ENCODE measurements around the gene BAIAP2.
A peak's percentile ranks its signal among the peaks of the same experiment; 100 is the strongest.

The BAIAP2 gene

GRCh38 chr17:81034779-81035520 lies at the start of gene BAIAP2:
BAIAP2 (plus strand) TSS chr17:81035151; CDS start chr17:81035255, 104 bp downstream.
- peak; percentile 96 for DNase-seq

GRCh38 chr17:80986046-80986445 lies 48.9 kb upstream of the BAIAP2 start:
- DNase-seq = no peak

- DNase-seq = no peak
These were observed 48.0 kb upstream of the BAIAP2 start for GRCh38 chr17:80986816-80987475.

GRCh38 chr17:80987941-80988461 lies 47.0 kb upstream of the BAIAP2 start:
- no peak for DNase-seq

- no peak for DNase-seq
These were observed 45.4 kb upstream of the BAIAP2 start for GRCh38 chr17:80989586-80989913.

GRCh38 chr17:80990921-80991644 lies 43.9 kb upstream of the BAIAP2 start:
- no peak for DNase-seq

- DNase-seq = peak; percentile 79
These were observed 43.3 kb upstream of the BAIAP2 start, which contains the start of gene CHMP6 for GRCh38 chr17:80991645-80992076. CHMP6 (plus strand) TSS chr17:80991841; CDS start chr17:80991919, 78 bp downstream.

- DNase-seq = no peak
These were observed 42.6 kb upstream of the BAIAP2 start for GRCh38 chr17:80992077-80992947.

GRCh38 chr17:80992948-80993624 lies 41.9 kb upstream of the BAIAP2 start:
- DNase-seq = no peak

- DNase-seq = no peak
These were observed 39.8 kb upstream of the BAIAP2 start for GRCh38 chr17:80995131-80995530.

GRCh38 chr17:80996422-80997305 lies 38.3 kb upstream of the BAIAP2 start:
- DNase-seq = no peak

GRCh38 chr17:80997424-80998117 lies 37.4 kb upstream of the BAIAP2 start:
- no peak for DNase-seq

- no peak for DNase-seq
These were observed 36.7 kb upstream of the BAIAP2 start for GRCh38 chr17:80998118-80998747.

- no peak for DNase-seq
These were observed 36.0 kb upstream of the BAIAP2 start for GRCh38 chr17:80998748-80999535.

- no peak for DNase-seq
These were observed 35.2 kb upstream of the BAIAP2 start for GRCh38 chr17:80999536-81000333.

- DNase-seq = no peak
These were observed 34.7 kb upstream of the BAIAP2 start for GRCh38 chr17:81000334-81000630.

GRCh38 chr17:81000631-81001357 lies 34.2 kb upstream of the BAIAP2 start:
- DNase-seq = no peak

GRCh38 chr17:81002013-81002384 lies 33.0 kb upstream of the BAIAP2 start:
- no peak for DNase-seq
